Measurements from ENCODE around the gene MBD2.

GRCh38 chr18:54163453-54163852, 61.0 kb downstream of the MBD2 start:
- no peak for TF ChIP-seq PATZ1 (CRISPR knock-in tag; IDR thresholded peaks at IDR 0.05; ENCODE audit: borderline replicate concordance)
- no peak for TF ChIP-seq ISL1 (CRISPR knock-in tag; IDR thresholded peaks at IDR 0.05)

All from SK-N-SH treated with all-trans-retinoic acid at 6 μM for 48 hours (cell line).